Measurements from ENCODE around the gene CCDC88C.

DNA sequence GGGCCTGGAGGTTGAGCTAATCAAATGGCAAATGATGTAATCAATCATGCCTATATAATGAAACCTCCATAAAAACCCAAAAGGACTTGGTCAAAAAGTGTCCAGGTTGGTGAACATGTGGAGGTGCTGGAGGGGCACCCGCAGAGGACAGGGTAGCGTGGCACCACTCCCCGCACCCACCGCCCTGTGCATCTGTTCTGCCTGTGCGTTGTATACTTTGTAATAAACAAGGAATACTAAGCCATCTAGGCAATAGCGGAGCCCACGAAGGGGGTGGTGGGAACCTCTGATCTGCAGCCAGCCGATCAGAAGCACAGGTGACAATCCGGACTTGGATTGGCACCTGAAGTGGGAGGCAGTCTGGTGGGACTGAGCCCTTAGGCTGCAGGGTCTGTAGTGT, 97.4 kb downstream of the CCDC88C start:
- TF ChIP-seq, protein P1, sequence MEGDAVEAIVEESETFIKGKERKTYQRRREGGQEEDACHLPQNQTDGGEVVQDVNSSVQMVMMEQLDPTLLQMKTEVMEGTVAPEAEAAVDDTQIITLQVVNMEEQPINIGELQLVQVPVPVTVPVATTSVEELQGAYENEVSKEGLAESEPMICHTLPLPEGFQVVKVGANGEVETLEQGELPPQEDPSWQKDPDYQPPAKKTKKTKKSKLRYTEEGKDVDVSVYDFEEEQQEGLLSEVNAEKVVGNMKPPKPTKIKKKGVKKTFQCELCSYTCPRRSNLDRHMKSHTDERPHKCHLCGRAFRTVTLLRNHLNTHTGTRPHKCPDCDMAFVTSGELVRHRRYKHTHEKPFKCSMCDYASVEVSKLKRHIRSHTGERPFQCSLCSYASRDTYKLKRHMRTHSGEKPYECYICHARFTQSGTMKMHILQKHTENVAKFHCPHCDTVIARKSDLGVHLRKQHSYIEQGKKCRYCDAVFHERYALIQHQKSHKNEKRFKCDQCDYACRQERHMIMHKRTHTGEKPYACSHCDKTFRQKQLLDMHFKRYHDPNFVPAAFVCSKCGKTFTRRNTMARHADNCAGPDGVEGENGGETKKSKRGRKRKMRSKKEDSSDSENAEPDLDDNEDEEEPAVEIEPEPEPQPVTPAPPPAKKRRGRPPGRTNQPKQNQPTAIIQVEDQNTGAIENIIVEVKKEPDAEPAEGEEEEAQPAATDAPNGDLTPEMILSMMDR (IDR thresholded peaks at IDR 0.05; ENCODE audit: extremely low read depth in 1 of 2, insufficient read depth in 1 of 2, low read depth in 1 of 2, low read length in 2 of 2), result no peak
- TF ChIP-seq POLR2A (IDR thresholded peaks at IDR 0.05; ENCODE audit: low read depth, low read length) (no peak), JUN (IDR thresholded peaks at IDR 0.05; ENCODE audit: borderline replicate concordance, insufficient read depth, insufficient read length, low read depth) (no peak)

Measured in endothelial cell of umbilical vein (primary cell).